GM19023 (cell line): Measurements from ENCODE around the gene VAV2.
"Not testable (repeated sequence)": the region's sequence is repeated elsewhere in the genome, so short reads cannot be mapped to it uniquely, and the experiment has no call there.

Experiments used
- ATAC-seq: cut with Tn5 transposase; IDR thresholded peaks from one replicate; pipeline ENCODE4 v1.9.1; 2021; ENCODE audit warnings: mild to moderate bottlenecking, moderate library complexity; ENCODE audit not compliant: unreplicated experiment

The VAV2 gene

GRCh38 chr9:133775951-133776905 is 215.9 kb downstream of the VAV2 start:
- ATAC-seq = no peak

GRCh38 chr9:133775291-133775690 is 216.8 kb downstream of the VAV2 start:
- no peak for ATAC-seq

- ATAC-seq = no peak
Observed at GRCh38 chr9:133774799-133775198, 217.3 kb downstream of the VAV2 start.

- no peak for ATAC-seq
Observed at GRCh38 chr9:133773889-133774655, 218.1 kb downstream of the VAV2 start.

GRCh38 chr9:133772581-133772980 is 219.5 kb downstream of the VAV2 start:
- no peak for ATAC-seq

- ATAC-seq = no peak
Observed at GRCh38 chr9:133771486-133772482, 220.3 kb downstream of the VAV2 start.

- no peak for ATAC-seq
Observed at GRCh38 chr9:133770076-133770777, 221.9 kb downstream of the VAV2 start.

GRCh38 chr9:133769511-133770075 is 222.5 kb downstream of the VAV2 start:
- no peak for ATAC-seq

- ATAC-seq = no peak
Observed at GRCh38 chr9:133768859-133769510, 223.1 kb downstream of the VAV2 start.

GRCh38 chr9:133768371-133768858 is 223.7 kb downstream of the VAV2 start:
- no peak for ATAC-seq

- no peak for ATAC-seq
Observed at GRCh38 chr9:133767625-133768024, 224.5 kb downstream of the VAV2 start.

- ATAC-seq = no peak
Observed at GRCh38 chr9:133767008-133767407, 225.1 kb downstream of the VAV2 start.

GRCh38 chr9:133766234-133766633 is 225.9 kb downstream of the VAV2 start:
- not testable (repeated sequence) for ATAC-seq

GRCh38 chr9:133763272-133764183 is 228.6 kb downstream of the VAV2 start:
- no peak for ATAC-seq

- ATAC-seq = no peak
Observed at GRCh38 chr9:133762488-133763271, 229.4 kb downstream of the VAV2 start.

- ATAC-seq = no peak
Observed at GRCh38 chr9:133761641-133762248, 230.4 kb downstream of the VAV2 start.
